Osteoblast (primary cell): ENCODE measurements around the gene FMNL1. TPM values are rescaled to one million over a fixed set of nuclear protein-coding genes. Genes with fewer than 3 reads are reported as not detected.

Experiments
- DNase-seq: peaks from one replicate; pipeline ENCODE4 v3.0.0; 2011; ENCODE audit warnings: low spot score, mixed read lengths; ENCODE audit not compliant: insufficient read length; ENCODE audit errors: missing footprints
- H2AFZ ChIP-seq: 2 replicates; pipeline ENCODE4 v1.6.0; 2011; ENCODE audit warnings: mild to moderate bottlenecking, low read length
- H3K27ac ChIP-seq: 2 replicates; pipeline ENCODE4 v1.5.1; 2011; ENCODE audit warnings: mild to moderate bottlenecking, low read depth, low read length, moderate library complexity
- H3K27me3 ChIP-seq: 2 replicates; pipeline ENCODE4 v1.6.0; 2012; ENCODE audit warnings: mild to moderate bottlenecking, control low read depth, inconsistent platforms, low read length, moderate library complexity; ENCODE audit not compliant: insufficient read depth
- H3K36me3 ChIP-seq: 2 replicates; pipeline ENCODE4 v1.5.1; 2011; ENCODE audit warnings: mild to moderate bottlenecking, low read length, control low read depth, moderate library complexity; ENCODE audit not compliant: insufficient read depth
- H3K4me1 ChIP-seq: 2 replicates; pipeline ENCODE4 v1.5.1; 2011; ENCODE audit warnings: mild to moderate bottlenecking, low read length, control low read depth, moderate library complexity; ENCODE audit not compliant: insufficient read depth
- H3K4me2 ChIP-seq: 2 replicates; pipeline ENCODE4 v1.6.0; 2011; ENCODE audit warnings: mild to moderate bottlenecking, low read length; ENCODE audit not compliant: insufficient read depth
- H3K4me3 ChIP-seq: fragments of 200-600 bp; sonication (generic); 3 replicates; pipeline ENCODE4 v1.5.1; 2012; ENCODE audit warnings: mild to moderate bottlenecking, low read length, inconsistent platforms; ENCODE audit not compliant: insufficient read depth
- H3K79me2 ChIP-seq: 2 replicates; pipeline ENCODE4 v1.6.0; 2012; ENCODE audit warnings: mild to moderate bottlenecking, low read length, control low read depth, inconsistent platforms; ENCODE audit not compliant: insufficient read depth
- H3K9me3 ChIP-seq: 2 replicates; pipeline ENCODE4 v1.5.1; 2011; ENCODE audit warnings: low read depth, low read length, control low read depth
- H4K20me1 ChIP-seq: 2 replicates; pipeline ENCODE4 v1.6.0; 2012; ENCODE audit warnings: mild to moderate bottlenecking, low read length, control low read depth; ENCODE audit not compliant: insufficient read depth
- CTCF ChIP-seq: IDR thresholded peaks from 2 replicates; pipeline ENCODE4 v1.5.1; 2011; ENCODE audit warnings: mild to moderate bottlenecking, low read depth, low read length, moderate library complexity; ENCODE audit errors: extremely low read depth
- total RNA-seq: library from RNA; depleted of rRNA; stranded (reverse); fragments of >200 nt; gene quantifications from 2 replicates; pipeline ENCODE4 v1.2.3, GENCODE V29; 2012

FMNL1 gene
- total RNA-seq, 1 donor, result 3.6 TPM

DNA sequence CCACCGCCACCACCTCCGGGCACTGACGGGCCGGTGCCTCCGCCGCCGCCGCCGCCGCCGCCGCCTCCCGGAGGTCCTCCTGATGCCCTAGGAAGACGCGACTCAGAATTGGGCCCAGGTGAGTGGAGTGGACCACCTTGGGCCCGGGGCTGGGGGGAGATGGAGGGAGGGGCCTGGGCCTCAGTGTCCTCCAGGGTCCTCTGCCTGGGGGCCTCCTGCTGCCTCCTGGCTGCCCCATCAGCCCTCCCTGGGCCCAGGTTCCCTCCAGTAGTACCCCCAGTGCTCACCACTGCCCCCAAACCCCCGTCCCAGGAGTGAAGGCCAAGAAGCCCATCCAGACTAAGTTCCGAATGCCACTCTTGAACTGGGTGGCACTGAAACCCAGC lies 20.3 kb downstream of the FMNL1 start:
- H2AFZ ChIP-seq, result no peak overlapping the region
- no peaks in the 10 kb centered on the region for H4K20me1 ChIP-seq
- no peak for DNase-seq
- no peak for TF ChIP-seq CTCF
- peaks cover 19% of the 10 kb centered on the region for H3K4me1 ChIP-seq
- no peak overlapping the region for H3K4me2 ChIP-seq
- no peaks in the 10 kb centered on the region for H3K9me3 ChIP-seq
- no peak overlapping the region for H3K27ac ChIP-seq
- H3K36me3 ChIP-seq, result no peaks in the 10 kb centered on the region
- no peak overlapping the region for H3K4me3 ChIP-seq
- H3K27me3 ChIP-seq, result peaks cover 25% of the 10 kb centered on the region
- H3K79me2 ChIP-seq, result no peaks in the 10 kb centered on the region

DNA sequence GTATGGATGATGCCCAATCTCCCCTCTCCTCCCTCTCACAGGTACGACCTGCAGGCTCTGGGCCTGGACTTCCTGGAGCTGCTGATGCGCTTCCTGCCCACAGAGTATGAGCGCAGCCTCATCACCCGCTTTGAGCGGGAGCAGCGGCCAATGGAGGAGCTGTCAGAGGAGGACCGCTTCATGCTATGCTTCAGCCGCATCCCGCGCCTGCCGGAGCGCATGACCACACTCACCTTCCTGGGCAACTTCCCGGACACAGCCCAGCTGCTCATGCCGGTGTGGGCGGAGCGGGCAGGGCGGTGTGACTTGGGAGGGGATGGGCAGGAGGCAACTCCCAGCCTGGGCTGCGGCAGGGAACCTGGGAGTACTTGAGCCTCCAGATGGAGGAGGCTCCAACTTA lies 22.1 kb downstream of the FMNL1 start:
- TF ChIP-seq CTCF, result no peak
- H3K36me3 ChIP-seq, result no peaks in the 10 kb centered on the region

GRCh38 chr17:45244725-45245656 lies 23.3 kb downstream of the FMNL1 start:
- Histone ChIP-seq H4K20me1 (no peaks in the 10 kb centered on the region), H3K9me3 (no peaks in the 10 kb centered on the region), H3K36me3 (no peaks in the 10 kb centered on the region), H3K4me3 (no peak overlapping the region), H3K27ac (no peak overlapping the region), H3K27me3 (peaks cover 37% of the 10 kb centered on the region), H3K4me2 (no peak overlapping the region), H3K79me2 (no peaks in the 10 kb centered on the region), H3K4me1 (peaks cover 14% of the 10 kb centered on the region), H2AFZ (no peak overlapping the region)
- DNase-seq, result no peak
- TF ChIP-seq CTCF, result no peak

More for the DNA sequence above, 22.1 kb downstream of the FMNL1 start:
- Histone ChIP-seq H3K9me3 (no peaks in the 10 kb centered on the region), H3K4me2 (no peak overlapping the region), H3K4me1 (peaks cover 21% of the 10 kb centered on the region), H3K27ac (no peak overlapping the region), H2AFZ (no peak overlapping the region), H3K4me3 (no peak overlapping the region), H3K27me3 (peaks cover 32% of the 10 kb centered on the region), H3K79me2 (no peaks in the 10 kb centered on the region), H4K20me1 (no peaks in the 10 kb centered on the region)
- DNase-seq, result no peak

- Histone ChIP-seq H3K4me3 (no peak overlapping the region), H3K4me2 (peak overlapping the region; percentile 66)
These were observed 24.7 kb downstream of the FMNL1 start for GRCh38 chr17:45246338-45246737.

More at GRCh38 chr17:45246338-45246737, 24.7 kb downstream of the FMNL1 start:
- Histone ChIP-seq H3K79me2 (no peaks in the 10 kb centered on the region), H3K36me3 (no peaks in the 10 kb centered on the region), H3K4me1 (peaks cover 5% of the 10 kb centered on the region), H2AFZ (no peak overlapping the region), H3K27me3 (peaks cover 33% of the 10 kb centered on the region), H4K20me1 (no peaks in the 10 kb centered on the region), H3K9me3 (no peaks in the 10 kb centered on the region), H3K27ac (no peak overlapping the region)
- no peak for DNase-seq
- TF ChIP-seq CTCF, result no peak
